ENCODE data around the gene NTNG2.

The NTNG2 gene

GRCh38 chr9:132238026-132238972 lies 76.4 kb downstream of the NTNG2 start:
- no peak for DNase-seq

DNA sequence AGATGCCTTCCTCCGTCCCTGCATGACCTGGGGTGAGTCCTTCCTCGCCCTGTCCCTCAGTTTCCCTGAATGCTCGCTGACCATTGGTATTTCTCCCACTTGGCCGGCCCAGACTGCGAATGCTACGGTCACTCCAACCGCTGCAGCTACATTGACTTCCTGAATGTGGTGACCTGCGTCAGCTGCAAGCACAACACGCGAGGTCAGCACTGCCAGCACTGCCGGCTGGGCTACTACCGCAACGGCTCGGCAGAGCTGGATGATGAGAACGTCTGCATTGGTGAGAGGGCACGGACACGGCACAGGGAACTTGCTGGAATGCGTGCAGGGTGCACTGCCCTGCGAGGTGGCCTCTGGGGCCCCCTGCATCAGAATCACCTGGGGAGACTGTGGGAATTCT lies 77.1 kb downstream of the NTNG2 start:
- no peak for DNase-seq

GRCh38 chr9:132239518-132239917 lies 77.7 kb downstream of the NTNG2 start:
- DNase-seq: no peak

DNA sequence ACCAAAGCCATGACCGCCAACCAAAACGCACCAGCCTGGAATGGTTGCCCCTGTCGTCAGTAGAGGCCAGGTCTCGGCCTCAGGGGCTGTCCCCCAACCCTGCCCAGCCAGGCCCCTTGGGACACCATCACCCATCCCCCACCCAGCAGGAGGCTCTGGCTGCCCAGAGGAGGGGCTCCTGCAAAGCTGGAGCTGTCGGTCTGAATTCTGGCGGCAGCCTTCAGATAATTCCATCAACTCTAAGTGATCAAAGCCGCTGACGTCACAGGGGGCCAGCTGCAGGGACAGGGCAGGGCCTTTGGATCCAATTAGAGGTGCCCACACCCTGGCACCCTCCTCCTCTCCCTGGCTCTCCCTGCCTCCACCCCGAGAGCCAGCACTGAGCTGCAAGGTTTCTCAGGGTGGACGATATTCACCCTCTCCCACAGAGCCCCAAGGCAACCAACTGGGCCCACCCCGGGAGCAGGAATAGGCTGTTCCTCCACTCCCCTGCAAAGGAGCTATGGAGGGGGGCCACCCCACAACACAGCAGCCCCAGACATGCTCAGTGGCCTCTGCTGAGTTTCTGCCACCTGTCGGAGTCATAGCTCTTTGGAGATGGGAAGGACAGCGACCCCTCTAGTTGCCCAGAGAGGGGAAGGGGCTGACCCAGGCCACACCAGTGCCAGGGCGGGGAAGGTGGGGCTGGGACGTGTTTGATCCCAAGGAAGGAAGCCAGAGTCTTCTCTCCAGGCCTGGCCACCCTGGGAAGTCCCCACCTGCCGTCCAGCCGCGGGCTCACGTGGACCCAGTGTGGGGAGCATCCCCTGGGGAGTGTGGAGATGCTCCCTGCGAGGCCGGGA lies 78.4 kb downstream of the NTNG2 start:
- no peak for DNase-seq

DNA sequence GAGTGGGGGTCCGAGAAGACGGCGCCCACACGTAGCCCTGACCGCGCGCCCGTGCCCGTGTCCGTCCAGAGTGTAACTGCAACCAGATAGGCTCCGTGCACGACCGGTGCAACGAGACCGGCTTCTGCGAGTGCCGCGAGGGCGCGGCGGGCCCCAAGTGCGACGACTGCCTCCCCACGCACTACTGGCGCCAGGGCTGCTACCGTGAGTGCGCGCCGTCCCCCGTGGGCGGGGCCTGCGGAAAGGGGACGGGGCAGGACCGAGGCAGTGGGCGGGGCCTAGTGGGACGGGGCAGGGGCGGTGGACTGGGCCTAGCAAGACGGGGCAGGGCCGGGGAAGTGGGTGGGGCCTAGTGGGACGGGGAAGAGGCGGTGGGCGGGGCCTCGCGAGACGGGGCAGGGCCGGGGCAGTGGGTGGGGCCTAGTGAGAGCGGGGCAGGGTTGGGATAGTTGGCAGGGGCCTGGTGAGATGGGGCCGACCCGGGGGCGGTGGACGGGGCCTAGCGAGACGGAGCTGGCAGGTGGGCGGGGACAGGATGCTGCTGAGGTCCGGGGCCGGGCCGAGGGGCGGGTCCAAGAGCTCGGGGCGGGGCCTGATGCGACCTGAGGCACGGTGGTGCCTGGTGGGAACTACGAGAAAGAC lies 79.1 kb downstream of the NTNG2 start:
- DNase-seq: no peak

DNA sequence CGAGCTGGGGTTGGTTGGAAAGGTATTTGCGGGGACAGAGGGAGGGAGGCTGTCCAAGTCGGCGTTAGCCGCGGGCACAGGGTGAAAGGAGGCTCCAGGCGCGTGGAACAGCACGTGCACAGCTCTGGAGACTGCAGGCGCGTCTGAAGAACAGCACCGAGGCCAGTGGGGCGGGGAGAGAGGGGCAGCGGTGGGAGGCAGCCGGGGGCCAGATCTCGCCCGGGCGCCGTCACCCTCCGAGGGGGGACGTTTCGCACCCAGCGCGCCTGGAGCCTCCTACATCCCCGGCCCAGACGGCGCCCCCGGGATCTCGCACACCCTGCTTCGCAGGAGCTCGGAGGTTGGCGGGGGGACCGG lies 79.6 kb downstream of the NTNG2 start:
- DNase-seq: no peak

- DNase-seq: no peak
Measured at GRCh38 chr9:132241840-132242620, 80.2 kb downstream of the NTNG2 start.

DNA sequence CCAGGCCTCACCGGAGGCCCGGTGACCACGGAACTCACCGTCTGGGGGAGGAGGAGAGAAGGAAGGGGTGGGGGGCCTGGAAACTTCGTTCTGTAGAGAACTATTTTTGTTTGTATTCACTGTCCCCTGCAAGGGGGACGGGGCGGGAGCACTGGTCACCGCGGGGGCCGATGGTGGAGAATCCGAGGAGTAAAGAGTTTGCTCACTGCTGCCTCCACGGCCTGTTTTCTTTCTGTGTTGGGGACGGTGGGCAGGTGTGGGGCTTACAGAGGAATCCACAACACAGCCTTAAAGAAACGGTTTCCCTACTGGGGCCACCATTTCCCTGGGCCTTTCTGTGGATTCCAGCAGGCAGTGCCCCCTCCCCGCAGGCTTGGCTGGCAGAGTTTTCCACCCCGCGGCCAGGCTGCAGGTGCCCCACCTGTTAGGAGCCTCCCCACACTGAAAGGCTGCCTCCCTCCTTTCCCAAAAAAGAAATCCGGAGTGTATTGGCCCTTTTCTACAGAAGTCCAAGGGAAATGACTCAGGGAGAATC lies 80.8 kb downstream of the NTNG2 start:
- no peak for DNase-seq

DNA sequence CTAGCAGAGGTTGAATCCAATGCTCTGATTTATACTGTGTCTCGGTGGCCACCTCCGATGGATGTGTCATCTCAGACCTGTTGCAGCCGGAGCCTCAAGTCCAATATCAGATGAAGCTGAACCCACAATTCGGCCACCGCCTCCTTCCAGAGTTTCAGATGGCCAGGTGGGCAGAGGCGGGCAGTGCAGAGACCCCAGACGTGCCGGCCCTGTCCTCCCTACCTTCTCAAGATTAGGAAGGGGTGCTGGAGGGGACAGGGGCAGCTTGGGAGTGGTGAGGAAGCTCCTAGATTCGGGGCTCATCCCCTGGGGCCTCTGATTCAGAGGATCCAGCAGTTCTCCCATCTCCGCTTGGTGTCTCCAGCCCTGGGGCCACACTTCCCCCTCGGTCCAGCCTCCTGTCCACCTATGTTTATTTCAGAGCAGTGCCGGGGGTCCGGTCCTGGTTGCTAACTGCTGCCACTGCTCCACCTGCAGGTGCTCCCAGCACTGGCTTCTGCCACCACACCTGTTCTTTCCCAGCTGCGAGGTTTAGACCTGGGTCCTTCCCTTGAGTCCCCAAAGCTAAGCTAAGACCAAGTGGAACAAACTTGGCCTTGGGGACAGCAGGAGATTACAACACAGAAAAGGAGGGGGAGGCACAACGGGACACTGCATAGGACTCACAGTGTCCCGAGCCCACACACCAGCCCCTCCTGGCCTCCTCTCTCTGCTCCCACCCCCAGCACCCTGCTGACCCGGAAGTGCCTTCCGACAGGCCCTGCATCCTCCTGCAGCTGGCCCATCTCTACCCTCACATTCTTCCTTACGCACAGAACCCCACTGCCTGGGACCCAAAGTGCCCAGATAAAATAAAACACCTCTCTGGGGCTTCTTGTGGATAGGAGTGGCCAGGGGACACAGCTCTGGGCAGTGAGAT lies 81.6 kb downstream of the NTNG2 start:
- no peak for DNase-seq

- no peak for DNase-seq
Measured at GRCh38 chr9:132244582-132245455, 83.0 kb downstream of the NTNG2 start.

DNA sequence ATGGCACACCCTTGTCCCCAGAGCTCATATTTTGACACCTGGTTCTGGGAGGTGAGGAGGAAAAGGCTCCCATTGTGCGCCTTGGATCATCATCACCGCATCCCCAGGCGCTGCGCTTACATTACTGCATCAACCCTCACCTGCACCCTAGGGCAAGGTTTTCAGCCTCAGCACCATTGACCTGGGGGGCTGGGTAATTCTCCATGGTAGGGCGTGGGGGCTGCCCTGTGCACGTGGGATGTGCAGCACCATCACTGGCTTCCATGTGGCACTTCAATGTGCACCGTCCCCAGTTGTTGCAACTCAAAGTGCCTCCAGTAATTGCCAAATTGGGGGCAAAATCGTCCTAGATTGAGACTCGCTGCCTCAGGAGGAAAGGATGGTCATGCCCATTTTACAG lies 83.6 kb downstream of the NTNG2 start:
- DNase-seq: no peak

DNA sequence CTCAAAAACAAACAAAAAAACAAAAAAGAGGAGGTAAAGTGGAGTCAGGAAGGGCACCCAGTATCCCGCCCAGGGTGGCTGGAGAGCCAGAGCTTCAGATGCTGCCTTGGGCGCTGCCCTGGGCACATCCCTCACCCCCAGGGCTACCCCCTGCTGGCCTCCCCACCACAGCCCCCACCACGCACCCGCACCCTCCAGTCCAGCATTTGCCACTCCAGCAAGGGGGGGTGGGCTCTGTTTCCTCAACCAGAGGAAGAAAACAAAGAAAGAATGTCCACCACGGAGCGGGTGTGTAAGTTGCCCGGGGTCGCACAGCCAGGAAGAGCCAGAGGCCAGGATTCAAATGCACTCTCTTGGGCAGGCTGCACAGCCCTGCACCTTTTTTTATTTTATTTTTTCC lies 86.1 kb downstream of the NTNG2 start:
- no peak for DNase-seq

- DNase-seq: no peak
Measured at GRCh38 chr9:132249123-132249522, 87.3 kb downstream of the NTNG2 start.

DNA sequence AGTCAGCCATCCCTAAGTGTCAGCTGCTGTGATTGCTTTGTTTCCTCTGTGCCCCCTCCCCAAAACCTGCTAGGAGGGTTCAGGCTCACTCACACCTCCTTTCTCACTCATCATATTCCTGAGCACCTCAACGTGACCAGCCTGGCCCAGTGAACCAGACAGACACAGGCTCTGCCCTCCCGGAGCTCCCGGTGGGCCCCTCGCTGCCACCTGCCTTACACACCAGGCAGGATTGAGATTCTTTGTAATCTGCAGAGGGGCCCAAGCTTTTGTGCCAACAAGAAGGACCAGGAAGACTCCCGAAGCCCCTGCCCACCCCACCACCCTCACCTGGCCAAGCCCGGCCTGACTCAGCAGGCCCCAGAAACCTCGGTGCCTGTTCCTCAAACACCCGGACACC lies 87.8 kb downstream of the NTNG2 start:
- no peak for DNase-seq

DNA sequence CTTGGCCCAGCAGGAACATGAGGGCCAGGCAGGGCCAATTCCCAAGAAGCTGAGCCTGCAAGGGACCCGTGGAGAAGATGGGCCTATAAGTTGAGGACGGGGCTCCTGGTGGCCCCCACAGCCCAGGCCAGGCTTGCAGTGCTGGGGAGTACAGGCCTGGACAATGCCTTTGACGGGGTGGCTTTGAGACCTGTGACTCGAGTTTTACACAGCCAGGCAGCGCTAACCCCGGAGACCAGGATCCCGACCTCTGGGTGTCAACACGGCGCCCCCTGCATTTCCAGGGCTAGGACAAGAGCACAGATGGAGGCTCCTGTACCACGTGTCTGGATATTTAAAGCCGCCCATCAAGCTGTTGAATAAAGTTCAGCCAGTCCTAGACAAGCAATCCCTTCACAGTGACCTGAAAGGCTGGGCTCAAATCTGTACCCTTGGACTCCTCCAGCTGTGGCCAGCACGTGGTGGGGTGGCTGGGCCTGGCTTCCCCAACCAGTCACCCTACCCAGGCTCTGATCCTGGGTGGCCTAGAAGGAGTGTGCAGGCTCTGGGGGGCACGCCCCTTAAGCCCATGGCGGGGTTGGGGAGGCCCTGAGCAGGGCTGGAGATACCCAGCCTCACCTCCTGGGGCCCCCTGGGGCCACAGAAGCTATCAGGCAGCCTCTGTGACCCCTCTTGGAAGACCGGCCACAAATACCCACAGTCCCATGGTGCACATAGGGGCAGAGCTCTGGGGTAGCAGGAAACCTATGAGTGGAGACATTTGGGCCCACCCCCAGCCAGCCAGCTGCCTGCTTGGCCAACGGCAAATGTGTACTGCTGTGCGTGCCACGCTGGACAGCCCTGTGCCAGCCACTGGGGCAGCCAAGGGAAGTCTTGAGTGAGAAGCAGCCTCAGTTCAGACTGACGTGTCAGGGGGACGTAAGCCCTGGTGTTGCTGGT lies 88.7 kb downstream of the NTNG2 start:
- DNase-seq: no peak

DNA sequence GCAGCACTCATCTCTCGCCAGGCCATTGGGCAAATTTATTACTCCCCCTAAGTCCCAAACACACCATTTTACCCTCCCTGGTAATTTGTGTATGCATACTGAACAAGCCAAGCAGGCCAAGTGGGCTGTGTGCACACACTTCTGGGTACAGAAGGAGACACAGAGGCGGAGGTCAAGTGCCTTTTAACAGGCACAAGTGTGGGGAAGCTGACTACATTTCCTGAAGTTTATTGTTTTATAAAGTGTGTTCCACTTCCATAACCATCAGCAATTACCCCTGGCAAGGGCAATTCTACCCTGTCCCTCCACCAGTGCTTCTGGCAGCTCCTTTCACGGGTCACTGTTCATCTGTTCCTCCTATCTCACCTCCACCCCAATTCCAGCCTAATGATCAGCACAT lies 99.0 kb downstream of the NTNG2 start:
- DNase-seq: no peak

DNA sequence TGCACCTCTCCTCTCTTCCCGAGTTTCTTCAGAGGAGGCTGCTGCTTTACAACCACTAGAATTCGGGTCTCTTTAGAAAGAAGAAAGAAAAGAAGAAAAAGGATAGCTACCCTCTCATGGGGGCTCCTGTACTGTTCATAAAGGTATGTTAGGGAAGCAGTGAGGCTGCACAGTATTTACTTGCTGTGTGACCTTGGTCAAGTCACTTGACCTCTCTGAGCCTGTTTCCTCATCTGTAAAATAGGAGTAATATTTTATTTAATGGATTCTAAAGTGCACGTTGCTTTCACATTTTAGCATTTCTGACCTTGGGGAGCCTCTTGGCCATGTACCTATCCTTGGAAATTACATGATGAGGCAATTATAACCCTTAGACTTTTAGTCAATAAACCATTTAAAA lies 104.2 kb downstream of the NTNG2 start:
- DNase-seq: no peak

GRCh38 chr9:132267660-132268059 lies 105.8 kb downstream of the NTNG2 start:
- no peak for DNase-seq

DNA sequence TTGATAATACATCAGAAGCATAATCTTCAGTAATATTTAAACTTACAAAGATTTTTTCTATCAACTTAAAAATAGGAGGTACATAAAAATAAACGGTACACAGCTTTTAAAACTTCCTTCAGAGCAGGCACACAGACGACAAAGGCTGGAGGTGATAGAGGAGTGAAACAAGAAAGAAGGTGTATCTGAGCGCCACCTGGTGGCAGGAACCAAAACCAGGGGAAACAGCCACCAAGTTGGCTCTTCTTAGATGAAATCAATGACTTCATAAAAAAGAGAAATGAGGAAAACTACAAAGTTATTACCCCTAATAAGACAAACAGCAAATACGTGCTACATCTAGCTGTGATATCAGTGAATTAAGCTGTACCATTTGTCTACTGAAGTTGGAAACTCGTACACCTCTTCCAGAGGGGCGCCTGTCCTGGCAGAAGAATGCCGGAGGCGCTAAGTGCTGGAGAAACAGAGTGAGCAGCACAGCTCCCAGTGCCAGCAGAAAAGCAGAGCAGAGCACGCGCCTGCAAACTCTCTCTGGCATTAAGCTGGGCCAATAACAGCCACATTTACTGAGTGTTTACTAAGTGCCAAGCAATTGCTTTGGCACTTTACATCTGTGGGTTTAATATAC lies 107.0 kb downstream of the NTNG2 start:
- DNase-seq: no peak
